K562 (cell line): ENCODE data around the gene GPR171. TPM values are rescaled to one million over a fixed set of nuclear protein-coding genes. Genes with fewer than 3 reads are reported as not detected.

Source experiments
- ARID1B ChIP-seq: fragments of 450-650 bp; IDR thresholded peaks from 2 replicates; pipeline ENCODE4 v1.6.1; 2016; ENCODE audit warnings: antibody characterized with exemption, mild to moderate bottlenecking, inconsistent platforms
- CBX3 ChIP-seq, 2 experiments: IDR thresholded peaks; 1 replicate in 1 of 2; 2 replicates in 1 of 2; pipeline ENCODE4 v1.6.1; 2012; ENCODE audit warnings: inconsistent platforms in 2 of 2, low read length in 2 of 2, borderline replicate concordance in 1 of 2, control low read depth in 1 of 2
- CREB1 ChIP-seq, 2 experiments: sonication (generic) in 1 of 2; formaldehyde crosslinking in 1 of 2; IDR thresholded peaks; 2 replicates each; pipeline versions ENCODE4 v1.6.1 to v1.8.0; 2012 to 2022; ENCODE audit warnings: inconsistent platforms in 1 of 2, mild to moderate bottlenecking in 1 of 2, missing genetic modification reagents in 1 of 2, moderate library complexity in 1 of 2
- ZBTB12 ChIP-seq: fragments of 250-450 bp; sonication (Bioruptor Pico); IDR thresholded peaks from 2 replicates; pipeline ENCODE4 v1.4.0; 2020
- ZNF589 ChIP-seq: fragments of 200-800 bp; sonication (Bioruptor generic); IDR thresholded peaks from 2 replicates; pipeline ENCODE4 v1.6.1; 2016; ENCODE audit warnings: low read depth, missing genetic modification characterization, missing compliant biosample characterization
- ZNF644 ChIP-seq: fragments of 200-800 bp; sonication (Bioruptor generic); IDR thresholded peaks from 2 replicates; pipeline ENCODE4 v1.6.1; 2016; ENCODE audit warnings: low read depth, missing genetic modification characterization, missing compliant biosample characterization
- polyA plus RNA-seq, 8 experiments: library from polyadenylated mRNA; depleted of rRNA in 4 of 8; stranded (reverse) in 5 of 8; unstranded in 3 of 8; fragments of >200 nt; fragmentation: Nextera tagmentation in 2 of 8; fragmentation: Illumina TruSeq in 1 of 8; extraction: Ambion mirVana in 2 of 8; extraction: Trizol in 1 of 8; gene quantifications; 2 replicates each; pipeline versions ENCODE4 v1.2.1 to v1.2.3, GENCODE V29; 2011 to 2014; ENCODE audit warnings: inconsistent platforms in 1 of 8, missing spikeins in 1 of 8
- total RNA-seq, 7 experiments: library from RNA; depleted of rRNA in 6 of 7; stranded (reverse); fragments of >200 nt in 6 of 7; fragmentation: Illumina TruSeq in 2 of 7; extraction: Trizol in 2 of 7; gene quantifications; 2 replicates each; pipeline versions ENCODE4 v1.2.1 to v1.2.3, GENCODE V29; 2011 to 2021; ENCODE audit warnings: low replicate concordance in 1 of 7
- TF ChIP-seq, protein P1 (sequence below): sonication (generic); formaldehyde crosslinking; IDR thresholded peaks from 2 replicates; pipeline ENCODE4 v1.8.0; 2022; ENCODE audit warnings: mild to moderate bottlenecking, missing genetic modification reagents
- TF ChIP-seq, protein P2 (sequence below): fragments of 450-650 bp; formaldehyde crosslinking; IDR thresholded peaks from 2 replicates; pipeline ENCODE4 v1.4.0; 2022; ENCODE audit warnings: missing genetic modification characterization

The GPR171 gene
- total and polyA plus RNA-seq, 9 of the 15 experiments (the other 6 are each of a cell fraction or from before 2014, with no cell fraction given) = not detected

- TF ChIP-seq, protein P1, sequence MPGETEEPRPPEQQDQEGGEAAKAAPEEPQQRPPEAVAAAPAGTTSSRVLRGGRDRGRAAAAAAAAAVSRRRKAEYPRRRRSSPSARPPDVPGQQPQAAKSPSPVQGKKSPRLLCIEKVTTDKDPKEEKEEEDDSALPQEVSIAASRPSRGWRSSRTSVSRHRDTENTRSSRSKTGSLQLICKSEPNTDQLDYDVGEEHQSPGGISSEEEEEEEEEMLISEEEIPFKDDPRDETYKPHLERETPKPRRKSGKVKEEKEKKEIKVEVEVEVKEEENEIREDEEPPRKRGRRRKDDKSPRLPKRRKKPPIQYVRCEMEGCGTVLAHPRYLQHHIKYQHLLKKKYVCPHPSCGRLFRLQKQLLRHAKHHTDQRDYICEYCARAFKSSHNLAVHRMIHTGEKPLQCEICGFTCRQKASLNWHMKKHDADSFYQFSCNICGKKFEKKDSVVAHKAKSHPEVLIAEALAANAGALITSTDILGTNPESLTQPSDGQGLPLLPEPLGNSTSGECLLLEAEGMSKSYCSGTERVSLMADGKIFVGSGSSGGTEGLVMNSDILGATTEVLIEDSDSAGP = no peak
- no peak for TF ChIP-seq ARID1B
- no peak for TF ChIP-seq ZBTB12 (CRISPR knock-in tag)
- no peak for TF ChIP-seq ZNF589 (CRISPR knock-in tag)
- no peak for TF ChIP-seq ZNF644
- TF ChIP-seq, protein P2, sequence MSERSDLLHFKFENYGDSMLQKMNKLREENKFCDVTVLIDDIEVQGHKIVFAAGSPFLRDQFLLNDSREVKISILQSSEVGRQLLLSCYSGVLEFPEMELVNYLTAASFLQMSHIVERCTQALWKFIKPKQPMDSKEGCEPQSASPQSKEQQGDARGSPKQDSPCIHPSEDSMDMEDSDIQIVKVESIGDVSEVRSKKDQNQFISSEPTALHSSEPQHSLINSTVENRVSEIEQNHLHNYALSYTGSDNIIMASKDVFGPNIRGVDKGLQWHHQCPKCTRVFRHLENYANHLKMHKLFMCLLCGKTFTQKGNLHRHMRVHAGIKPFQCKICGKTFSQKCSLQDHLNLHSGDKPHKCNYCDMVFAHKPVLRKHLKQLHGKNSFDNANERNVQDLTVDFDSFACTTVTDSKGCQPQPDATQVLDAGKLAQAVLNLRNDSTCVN (CRISPR knock-in tag) = no peak
- TF ChIP-seq CREB1 (IDR thresholded peaks at IDR 0.05) = no peak
- TF ChIP-seq CREB1 (CRISPR knock-in tag; IDR thresholded peaks at IDR 0.05) = no peak
- TF ChIP-seq CBX3 (IDR thresholded peaks at IDR 0.05; ENCODE audit: borderline replicate concordance in 1 of 2, low read length in 2 of 2) = no peak
These were observed 1.8 kb upstream of the GPR171 start (continued) for GRCh38 chr3:151204530-151205402.
